Measurements from ENCODE around the gene C17orf50. TPM values are rescaled to one million over a fixed set of nuclear protein-coding genes. Genes with fewer than 3 reads are reported as not detected.

Gene C17orf50
- polyA plus RNA-seq, 1 donor (not counting 4 experiments of a cell fraction or from before 2014, with no cell fraction given) = not detected

DNA sequence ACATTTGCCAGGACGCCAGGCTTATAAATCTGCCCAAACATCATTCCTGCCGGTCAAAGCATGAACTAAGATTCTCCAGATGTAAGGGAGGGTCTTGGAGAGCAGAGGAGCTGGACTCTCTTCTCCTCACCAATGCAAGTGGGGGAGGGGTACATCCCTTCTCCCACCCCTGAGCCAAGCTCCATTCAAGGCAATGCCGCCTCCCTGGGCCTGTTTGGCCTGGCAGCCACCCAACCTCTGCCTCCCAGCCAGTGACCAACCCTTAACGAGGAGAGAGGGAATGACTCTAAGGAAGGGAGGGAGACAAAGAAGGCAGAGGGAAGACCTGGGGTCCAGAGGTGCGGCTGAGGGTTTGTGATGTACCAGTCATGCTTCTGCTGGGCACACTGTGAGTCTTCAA, 13.8 kb downstream of the C17orf50 start:
- no peak overlapping the region for H3K27ac ChIP-seq (ENCODE audit: control insufficient read depth, insufficient read depth, low read length)
- H3K9ac ChIP-seq (ENCODE audit: control insufficient read depth, extremely low read depth, insufficient read depth, low read length) = no peak overlapping the region
- DNase-seq (ENCODE audit: low read depth, low spot score) (no peak), FAIRE-seq (no peak)
- no peaks in the 10 kb centered on the region for H4K20me1 ChIP-seq (ENCODE audit: control insufficient read depth, extremely low read depth, insufficient read depth, low read length)
- dilution Hi-C loops (cut with MboI; ENCODE audit: extremely low pct_ligation_motif_present, low sequenced_read_pairs) = no loop called here
- H3K4me3 ChIP-seq (ENCODE audit: control insufficient read depth in 2 of 3, extremely low read depth in 1 of 3, insufficient read depth in 2 of 3, low read depth in 1 of 3, low read length in 3 of 3) = no peak overlapping the region
- H3K4me2 ChIP-seq (ENCODE audit: control insufficient read depth, extremely low read depth, insufficient read depth, low read depth, low read length) = no peak overlapping the region
- H3K9me1 ChIP-seq (ENCODE audit: control insufficient read depth, extremely low read depth, insufficient read depth, low read length) = no peaks in the 10 kb centered on the region
- peaks cover 24% of the 10 kb centered on the region for H3K4me1 ChIP-seq (ENCODE audit: control insufficient read depth, extremely low read depth, insufficient read depth, low read length)
- no peak overlapping the region for H2AFZ ChIP-seq (ENCODE audit: control insufficient read depth, low read length)
- no peaks in the 10 kb centered on the region for H3K27me3 ChIP-seq (ENCODE audit: control insufficient read depth, extremely low read depth, insufficient read depth, low read length)
- no peaks in the 10 kb centered on the region for H3K9me3 ChIP-seq (ENCODE audit: control insufficient read depth, low read depth, low read length)
- TF ChIP-seq, protein P1, sequence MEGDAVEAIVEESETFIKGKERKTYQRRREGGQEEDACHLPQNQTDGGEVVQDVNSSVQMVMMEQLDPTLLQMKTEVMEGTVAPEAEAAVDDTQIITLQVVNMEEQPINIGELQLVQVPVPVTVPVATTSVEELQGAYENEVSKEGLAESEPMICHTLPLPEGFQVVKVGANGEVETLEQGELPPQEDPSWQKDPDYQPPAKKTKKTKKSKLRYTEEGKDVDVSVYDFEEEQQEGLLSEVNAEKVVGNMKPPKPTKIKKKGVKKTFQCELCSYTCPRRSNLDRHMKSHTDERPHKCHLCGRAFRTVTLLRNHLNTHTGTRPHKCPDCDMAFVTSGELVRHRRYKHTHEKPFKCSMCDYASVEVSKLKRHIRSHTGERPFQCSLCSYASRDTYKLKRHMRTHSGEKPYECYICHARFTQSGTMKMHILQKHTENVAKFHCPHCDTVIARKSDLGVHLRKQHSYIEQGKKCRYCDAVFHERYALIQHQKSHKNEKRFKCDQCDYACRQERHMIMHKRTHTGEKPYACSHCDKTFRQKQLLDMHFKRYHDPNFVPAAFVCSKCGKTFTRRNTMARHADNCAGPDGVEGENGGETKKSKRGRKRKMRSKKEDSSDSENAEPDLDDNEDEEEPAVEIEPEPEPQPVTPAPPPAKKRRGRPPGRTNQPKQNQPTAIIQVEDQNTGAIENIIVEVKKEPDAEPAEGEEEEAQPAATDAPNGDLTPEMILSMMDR (optimal IDR thresholded peaks at IDR 0.05 in 1 of 3, IDR thresholded peaks at IDR 0.05 in 1 of 3, conservative IDR thresholded peaks at IDR 0.05 in 1 of 3; ENCODE audit: extremely low read depth in 1 of 3, insufficient read depth in 2 of 3, low read length in 3 of 3) = no peak
- TF ChIP-seq EZH2 (IDR thresholded peaks at IDR 0.05; ENCODE audit: low read length) = no peak
- peaks cover 12 to 17% of the 10 kb centered on the region in 2 experiments for H3K36me3 ChIP-seq (ENCODE audit: control insufficient read depth in 2 of 2, extremely low read depth in 1 of 2, insufficient read depth in 2 of 2, low read length in 2 of 2)
- no peaks in the 10 kb centered on the region for H3K79me2 ChIP-seq (ENCODE audit: control insufficient read depth, insufficient read depth, low read length)

DNA sequence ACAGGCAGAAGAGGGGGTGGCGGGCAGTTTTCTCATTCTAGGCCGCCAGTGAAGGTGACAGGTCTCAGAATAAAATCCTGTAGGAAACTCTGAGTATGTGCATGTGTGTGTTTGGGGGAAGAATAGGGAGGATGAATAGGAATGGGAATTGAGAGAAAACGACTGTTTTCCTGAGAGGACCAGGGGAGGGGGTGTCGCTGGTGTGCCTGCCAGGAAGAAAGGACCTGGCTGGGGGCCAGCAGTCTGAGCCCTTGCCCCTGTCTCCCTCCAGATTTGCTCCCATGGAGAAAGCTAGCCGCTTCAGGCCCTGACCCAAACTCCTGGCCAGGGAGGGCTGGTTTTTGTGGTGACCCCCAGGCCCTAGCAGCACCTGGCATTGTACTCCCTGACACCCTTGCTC, 14.4 kb downstream of the C17orf50 start:
- peaks cover 12 to 19% of the 10 kb centered on the region in 2 experiments for H3K36me3 ChIP-seq (ENCODE audit: control insufficient read depth in 2 of 2, extremely low read depth in 1 of 2, insufficient read depth in 2 of 2, low read length in 2 of 2)
- TF ChIP-seq, protein P1 (optimal IDR thresholded peaks at IDR 0.05 in 1 of 3, IDR thresholded peaks at IDR 0.05 in 1 of 3, conservative IDR thresholded peaks at IDR 0.05 in 1 of 3; ENCODE audit: extremely low read depth in 1 of 3, insufficient read depth in 2 of 3, low read length in 3 of 3) = no peak
- no peak for TF ChIP-seq EZH2 (IDR thresholded peaks at IDR 0.05; ENCODE audit: low read length)
- no peak overlapping the region for H3K4me3 ChIP-seq (ENCODE audit: control insufficient read depth in 2 of 3, extremely low read depth in 1 of 3, insufficient read depth in 2 of 3, low read depth in 1 of 3, low read length in 3 of 3)
- dilution Hi-C loops (cut with MboI; ENCODE audit: extremely low pct_ligation_motif_present, low sequenced_read_pairs) = no loop called here
- H4K20me1 ChIP-seq (ENCODE audit: control insufficient read depth, extremely low read depth, insufficient read depth, low read length) = no peaks in the 10 kb centered on the region
- DNase-seq (ENCODE audit: low read depth, low spot score) (no peak), FAIRE-seq (no peak)
- H3K79me2 ChIP-seq (ENCODE audit: control insufficient read depth, insufficient read depth, low read length) = no peaks in the 10 kb centered on the region
- H3K9me1 ChIP-seq (ENCODE audit: control insufficient read depth, extremely low read depth, insufficient read depth, low read length) = no peaks in the 10 kb centered on the region
- no peaks in the 10 kb centered on the region for H3K27me3 ChIP-seq (ENCODE audit: control insufficient read depth, extremely low read depth, insufficient read depth, low read length)
- peaks cover 24% of the 10 kb centered on the region for H3K4me1 ChIP-seq (ENCODE audit: control insufficient read depth, extremely low read depth, insufficient read depth, low read length)
- no peak overlapping the region for H2AFZ ChIP-seq (ENCODE audit: control insufficient read depth, low read length)
- no peak overlapping the region for H3K4me2 ChIP-seq (ENCODE audit: control insufficient read depth, extremely low read depth, insufficient read depth, low read depth, low read length)
- no peaks in the 10 kb centered on the region for H3K9me3 ChIP-seq (ENCODE audit: control insufficient read depth, low read depth, low read length)
- no peak overlapping the region for H3K9ac ChIP-seq (ENCODE audit: control insufficient read depth, extremely low read depth, insufficient read depth, low read length)
- no peak overlapping the region for H3K27ac ChIP-seq (ENCODE audit: control insufficient read depth, insufficient read depth, low read length)
